ENCODE results near the gene NFRKB. TPM values are rescaled to one million over a fixed set of nuclear protein-coding genes. Genes with fewer than 3 reads are reported as not detected.
"Not testable (repeated sequence)": the region's sequence is repeated elsewhere in the genome, so short reads cannot be mapped to it uniquely, and the experiment has no call there.

NFRKB gene
- total RNA-seq, 4 donors from 2014 or later: 42.1 to 94.4 (median 48.5) TPM

- Histone ChIP-seq H3K27ac (no peak overlapping the region), H3K36me3 (no peaks in the 10 kb centered on the region), H3K4me1 (peaks cover 27% of the 10 kb centered on the region), H3K4me3 (no peak overlapping the region), H3K9me3 (no peaks in the 10 kb centered on the region), H3K27me3 (no peaks in the 10 kb centered on the region)
- no peak for DNase-seq (ENCODE audit: low spot score in 2 of 2)
- TF ChIP-seq POLR2AphosphoS5 (IDR thresholded peaks at IDR 0.05) (no peak), EP300 (IDR thresholded peaks at IDR 0.05) (no peak), CTCF (IDR thresholded peaks at IDR 0.05) (no peak), POLR2A (IDR thresholded peaks at IDR 0.05) (no peak)
- WGBS: 87% methylated on average over 15 of the region's 15 CpGs
Observed at GRCh38 chr11:129852125-129852740, 43.1 kb downstream of the NFRKB start.

GRCh38 chr11:129849447-129850130 lies 45.8 kb downstream of the NFRKB start:
- no peak for DNase-seq (ENCODE audit: low spot score in 2 of 2)
- peaks cover 13% of the 10 kb centered on the region for H3K4me1 ChIP-seq
- no peaks in the 10 kb centered on the region for H3K27me3 ChIP-seq
- no peak overlapping the region for H3K4me3 ChIP-seq
- no peaks in the 10 kb centered on the region for H3K9me3 ChIP-seq
- TF ChIP-seq POLR2AphosphoS5 (IDR thresholded peaks at IDR 0.05) (no peak), EP300 (IDR thresholded peaks at IDR 0.05) (no peak), POLR2A (IDR thresholded peaks at IDR 0.05) (no peak), CTCF (IDR thresholded peaks at IDR 0.05) (no peak)
- H3K27ac ChIP-seq: no peak overlapping the region
- WGBS: 88% methylated on average over 13 of the region's 15 CpGs
- H3K36me3 ChIP-seq: no peaks in the 10 kb centered on the region

- 58% methylated on average over 2 of the region's 3 CpGs for WGBS
- H3K36me3 ChIP-seq; DNase-seq (ENCODE audit: low spot score in 2 of 2); H3K9me3 ChIP-seq; H3K27me3 ChIP-seq; H3K27ac ChIP-seq; H3K4me3 ChIP-seq; H3K4me1 ChIP-seq: not testable (repeated sequence)
Observed at GRCh38 chr11:129847361-129847760, 48.0 kb downstream of the NFRKB start.

- H3K4me3 ChIP-seq: no peak overlapping the region
- no peaks in the 10 kb centered on the region for H3K9me3 ChIP-seq
- TF ChIP-seq POLR2A (IDR thresholded peaks at IDR 0.05) (no peak), POLR2AphosphoS5 (IDR thresholded peaks at IDR 0.05) (no peak)
- no peaks in the 10 kb centered on the region for H3K4me1 ChIP-seq
- 57% methylated on average over 6 of the region's 6 CpGs for WGBS
- no peaks in the 10 kb centered on the region for H3K27me3 ChIP-seq
- no peaks in the 10 kb centered on the region for H3K36me3 ChIP-seq
- DNase-seq (ENCODE audit: low spot score in 2 of 2): no peak
- no peak overlapping the region for H3K27ac ChIP-seq
Observed at GRCh38 chr11:129846508-129847335, 48.7 kb downstream of the NFRKB start.

Other genes with a start within 250 kb of the NFRKB start
- gene TMEM45B, start 79.7 kb downstream of the NFRKB start, total RNA-seq: 10 to 100 TPM; 19.9 to 42.0 (median 35.9) TPM
- gene PRDM10, start 107.3 kb upstream of the NFRKB start, total RNA-seq: 10 to 100 TPM; 11.4 to 49.8 (median 13.4) TPM
- 100 to 1,000 TPM; 150 to 237 (median 174) TPM for gene APLP2, start 174.3 kb upstream of the NFRKB start, total RNA-seq